Aorta (tissue), 5 donors: ENCODE results near the gene KRTAP3-3. TPM values are rescaled to one million over a fixed set of nuclear protein-coding genes. Genes with fewer than 3 reads are reported as not detected.
"Not testable (repeated sequence)": the region's sequence is repeated elsewhere in the genome, so short reads cannot be mapped to it uniquely, and the experiment has no call there.

Source experiments
- ATAC-seq: fragments of 200-7000 bp; cut with Tn5 transposase; one replicate; pipeline ENCODE4 v1.9.1; 2022; ENCODE audit warnings: moderate library complexity; ENCODE audit not compliant: low FRiP score
- DNase-seq, 2 donors: peaks; one replicate each; pipeline ENCODE4 v3.0.0-alpha.2; 2020
- H3K27ac ChIP-seq, 2 donors: one replicate each; pipeline ENCODE4 v1.5.1; 2013; ENCODE audit warnings: low read length in 2 of 2, mild to moderate bottlenecking in 2 of 2, moderate library complexity in 2 of 2, control low read depth in 1 of 2, inconsistent platforms in 1 of 2, low read depth in 1 of 2
- H3K27me3 ChIP-seq, 2 donors: one replicate each; pipeline ENCODE4 v1.6.1; 2013; ENCODE audit warnings: control low read depth in 1 of 2, low read length in 1 of 2, mild to moderate bottlenecking in 1 of 2, moderate library complexity in 1 of 2; ENCODE audit not compliant: insufficient read depth in 2 of 2, control insufficient read depth in 1 of 2
- H3K36me3 ChIP-seq, 2 donors: one replicate each; pipeline ENCODE4 v1.6.1; 2013; ENCODE audit warnings: control low read depth in 1 of 2, low read length in 1 of 2, mild to moderate bottlenecking in 1 of 2; ENCODE audit not compliant: insufficient read depth in 2 of 2, control insufficient read depth in 1 of 2
- H3K4me1 ChIP-seq, 2 donors: one replicate each; pipeline ENCODE4 v1.6.1; 2013; ENCODE audit warnings: low read length in 2 of 2, control low read depth in 1 of 2, mild to moderate bottlenecking in 1 of 2, moderate library complexity in 1 of 2; ENCODE audit not compliant: insufficient read depth in 2 of 2, control insufficient read depth in 1 of 2
- H3K4me3 ChIP-seq, 2 donors: one replicate each; pipeline ENCODE4 v1.5.1; 2013; ENCODE audit warnings: low read length in 2 of 2, control low read depth in 1 of 2, mild to moderate bottlenecking in 1 of 2
- H3K9me3 ChIP-seq: one replicate; pipeline ENCODE4 v1.6.1; 2013; ENCODE audit warnings: mild to moderate bottlenecking, low read length; ENCODE audit not compliant: control insufficient read depth
- WGBS, 2 donors: extraction: QIAGEN DNeasy Blood & Tissue Kit; methylation state at CpG; one replicate each; pipeline ENCODE4 v1.1.7; 2013; 5-methylcytosine and 5-hydroxymethylcytosine counted together
- intact Hi-C, 2 donors: fragments of 100-400 bp; cut with DNase I; formaldehyde crosslinking; loops; one replicate each; pipeline versions ENCODE4 v1.14.2 to v1.15.0; 2022
- polyA plus RNA-seq, 2 donors: library from polyadenylated mRNA; stranded (reverse); fragments of 200-250 nt; gene quantifications; one replicate each; pipeline ENCODE4 v1.2.3, GENCODE V29; 2013
- total RNA-seq, 2 donors: library from RNA; stranded (reverse); fragmentation: NEBNext Ultra II Directional; extraction: Animal tissue kit (Norgen Biotek cat#: 25700); gene quantifications; one replicate each; pipeline ENCODE4 v1.2.1, GENCODE V29; 2021
- donor health status: healthy with polysubstance abuse.
- donor health status: Bipolar disorder and iron deficiency.
- donor health status: DM: no; HTN: no; CAD: no.
- donor health status: DM: no; HTN: no; CAD: no.
- donor health status: DM: yes; HTN: yes; CAD: no.

The KRTAP3-3 gene
- total and polyA plus RNA-seq, 4 donors, result not detected

GRCh38 chr17:41009936-41010335, 16.0 kb upstream of the KRTAP3-3 start:
- Histone ChIP-seq H3K36me3 (no peaks in the 10 kb centered on the region), H3K4me3 (no peak overlapping the region), H3K27ac (no peak overlapping the region), H3K9me3 (no peaks in the 10 kb centered on the region), H3K27me3 (no peaks in the 10 kb centered on the region), H3K4me1 (no peaks in the 10 kb centered on the region)
- no peak for DNase-seq
- ATAC-seq, result no peak
- WGBS, 2 donors, result 79 to 85% methylated on average over 1 of the region's 1 CpG
- intact Hi-C loops, result no loop called here

GRCh38 chr17:41009301-41009760, 15.4 kb upstream of the KRTAP3-3 start:
- intact Hi-C loops, result no loop called here
- WGBS, 2 donors, result 40 to 46% methylated on average over 4 of the region's 4 CpGs

GRCh38 chr17:41008811-41009210, 14.8 kb upstream of the KRTAP3-3 start, which contains the start of gene KRTAP3-1:
Gene KRTAP3-1, minus strand, starts transcription at chr17:41009128. Its CDS starts 54 bp downstream, at chr17:41009074.
- WGBS, 2 donors, result 79 to 83% methylated on average over 8 of the region's 8 CpGs
- Histone ChIP-seq H3K4me3 (no peak within 1 kb of the TSS), H3K27me3 (no peaks in the 10 kb centered on the region), H3K9me3 (no peaks in the 10 kb centered on the region), H3K27ac (no peak within 1 kb of the TSS), H3K4me1 (no peaks in the 10 kb centered on the region), H3K36me3 (no peaks in the 10 kb centered on the region)
- no peak for DNase-seq
- no peak for ATAC-seq
- intact Hi-C loops, result no loop called here

More at GRCh38 chr17:41009301-41009760, 15.4 kb upstream of the KRTAP3-3 start:
- Histone ChIP-seq H3K4me1 (no peaks in the 10 kb centered on the region), H3K27ac (no peak overlapping the region), H3K4me3 (no peak overlapping the region), H3K27me3 (no peaks in the 10 kb centered on the region), H3K36me3 (no peaks in the 10 kb centered on the region), H3K9me3 (no peaks in the 10 kb centered on the region)
- no peak for ATAC-seq
- DNase-seq, result no peak

- intact Hi-C loops, result no loop called here
- no peak overlapping the region for H3K27ac ChIP-seq
- 82 to 89% methylated on average over 3 of the region's 3 CpGs for WGBS, 2 donors
- H3K4me3 ChIP-seq, result no peak overlapping the region
- DNase-seq, result no peak
- no peaks in the 10 kb centered on the region for H3K36me3 ChIP-seq
- no peaks in the 10 kb centered on the region for H3K4me1 ChIP-seq
- H3K9me3 ChIP-seq, result no peaks in the 10 kb centered on the region
- H3K27me3 ChIP-seq, result no peaks in the 10 kb centered on the region
- no peak for ATAC-seq
Observed at GRCh38 chr17:41004397-41004796, 10.4 kb upstream of the KRTAP3-3 start.

GRCh38 chr17:41003926-41004325, 10.0 kb upstream of the KRTAP3-3 start:
- intact Hi-C loops, result no loop called here
- H3K4me1 ChIP-seq, result no peaks in the 10 kb centered on the region
- no peak overlapping the region for H3K27ac ChIP-seq
- WGBS, 2 donors, result 46 to 50% methylated on average over 4 of the region's 4 CpGs
- no peaks in the 10 kb centered on the region for H3K9me3 ChIP-seq
- no peaks in the 10 kb centered on the region for H3K36me3 ChIP-seq
- no peak overlapping the region for H3K4me3 ChIP-seq
- no peaks in the 10 kb centered on the region for H3K27me3 ChIP-seq
- no peak for DNase-seq
- no peak for ATAC-seq

GRCh38 chr17:41002814-41003213, 8.8 kb upstream of the KRTAP3-3 start:
- no peaks in the 10 kb centered on the region for H3K27me3 ChIP-seq
- WGBS, 2 donors, result 50 to 52% methylated on average over 5 of the region's 5 CpGs
- DNase-seq, result no peak
- H3K4me3 ChIP-seq, result no peak overlapping the region
- no peaks in the 10 kb centered on the region for H3K4me1 ChIP-seq
- H3K36me3 ChIP-seq, result no peaks in the 10 kb centered on the region
- no peak overlapping the region for H3K27ac ChIP-seq
- no peak for ATAC-seq
- intact Hi-C loops, result no loop called here
- H3K9me3 ChIP-seq, result no peaks in the 10 kb centered on the region

GRCh38 chr17:41001795-41002194, 7.8 kb upstream of the KRTAP3-3 start:
- Histone ChIP-seq H3K4me1 (no peaks in the 10 kb centered on the region), H3K9me3 (no peaks in the 10 kb centered on the region), H3K36me3 (no peaks in the 10 kb centered on the region), H3K27me3 (no peaks in the 10 kb centered on the region), H3K4me3 (no peak overlapping the region), H3K27ac (no peak overlapping the region)
- intact Hi-C loops, result no loop called here
- 78 to 86% methylated on average over 4 of the region's 4 CpGs for WGBS, 2 donors
- ATAC-seq, result no peak
- DNase-seq, result no peak

GRCh38 chr17:40999563-40999962, 5.6 kb upstream of the KRTAP3-3 start, which contains the start of gene KRTAP3-2:
Gene KRTAP3-2, minus strand, starts transcription at chr17:40999906. Its CDS starts 53 bp downstream, at chr17:40999853.
- WGBS, 2 donors, result 69 to 77% methylated on average over 5 to 6 of the region's 6 CpGs
- ATAC-seq, result not testable (repeated sequence)

GRCh38 chr17:40997361-40997760, 3.4 kb upstream of the KRTAP3-3 start:
- ATAC-seq (no peak), DNase-seq (no peak)
- WGBS, 2 donors, result 17 to 28% methylated on average over 2 of the region's 2 CpGs
- Histone ChIP-seq H3K4me1 (no peaks in the 10 kb centered on the region), H3K9me3 (peaks cover 2% of the 10 kb centered on the region), H3K27me3 (no peaks in the 10 kb centered on the region), H3K27ac (no peak overlapping the region), H3K36me3 (no peaks in the 10 kb centered on the region), H3K4me3 (no peak overlapping the region)
- intact Hi-C loops, result no loop called here

More at GRCh38 chr17:40999563-40999962, 5.6 kb upstream of the KRTAP3-3 start, which contains the start of gene KRTAP3-2:
- H3K27me3 ChIP-seq, H3K4me1 ChIP-seq, H3K27ac ChIP-seq, DNase-seq, intact Hi-C loops, H3K4me3 ChIP-seq, H3K36me3 ChIP-seq, H3K9me3 ChIP-seq: not testable (repeated sequence)
